ENCODE measurements around the gene OXA1L. TPM values are rescaled to one million over a fixed set of nuclear protein-coding genes. Genes with fewer than 3 reads are reported as not detected.
A peak's percentile ranks its signal among the peaks of the same experiment; 100 is the strongest.

Gene OXA1L
- polyA plus RNA-seq, 1 donor (not counting 4 experiments of a cell fraction or from before 2014, with no cell fraction given), result 130 TPM

DNA sequence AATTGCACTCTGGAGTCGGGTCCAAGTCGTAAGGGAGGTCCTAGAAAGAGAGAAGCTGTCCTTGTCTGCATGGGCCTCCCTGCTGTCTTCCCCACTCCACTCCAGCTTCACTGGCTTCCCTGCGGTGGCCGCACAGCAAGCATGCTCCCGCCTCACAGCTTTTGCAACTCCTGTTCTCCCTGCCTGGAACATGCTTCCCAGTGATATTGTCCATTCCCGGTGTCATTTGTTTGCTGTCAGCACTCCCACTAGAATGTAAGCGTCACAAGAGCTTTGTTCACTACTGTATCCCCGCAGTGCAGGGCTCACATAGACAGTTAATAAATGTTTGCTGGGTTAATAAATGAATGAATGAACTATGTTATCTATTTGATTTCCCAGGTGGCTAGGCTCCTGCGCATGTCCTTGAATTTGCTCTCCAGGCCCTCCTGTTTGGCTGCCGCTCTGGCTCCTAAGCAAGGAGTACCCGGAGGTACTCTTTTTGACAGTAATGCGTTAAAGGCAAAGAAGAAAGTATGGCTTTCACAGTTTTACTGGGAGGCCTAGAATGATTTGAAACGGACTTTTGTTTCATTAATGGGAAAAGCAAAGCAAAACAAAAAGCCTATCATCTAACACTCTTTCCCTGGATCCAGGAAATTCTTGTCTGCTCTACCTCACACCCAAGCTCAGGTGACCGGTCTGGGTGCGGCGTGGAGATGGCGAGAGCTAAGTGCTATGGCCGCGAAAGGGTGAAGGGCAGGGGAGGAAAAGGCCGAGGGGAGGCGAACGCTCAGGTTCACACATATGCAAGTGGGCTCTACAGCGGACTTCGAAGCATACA is 54.9 kb downstream of the OXA1L start:
- H3K4me1 ChIP-seq (ENCODE audit: control insufficient read depth, extremely low read depth, insufficient read depth, low read length), result peaks cover 25% of the 10 kb centered on the region
- no peaks in the 10 kb centered on the region for H3K9me1 ChIP-seq (ENCODE audit: control insufficient read depth, extremely low read depth, insufficient read depth, low read length)
- H3K27me3 ChIP-seq (ENCODE audit: control insufficient read depth, extremely low read depth, insufficient read depth, low read length), result no peaks in the 10 kb centered on the region
- H3K9ac ChIP-seq (ENCODE audit: control insufficient read depth, extremely low read depth, insufficient read depth, low read length), result no peak overlapping the region
- no peaks in the 10 kb centered on the region for H3K36me3 ChIP-seq (ENCODE audit: control insufficient read depth in 2 of 2, extremely low read depth in 1 of 2, insufficient read depth in 2 of 2, low read length in 2 of 2)
- dilution Hi-C loops (cut with MboI; ENCODE audit: extremely low pct_ligation_motif_present, low sequenced_read_pairs), result no loop called here
- no peak overlapping the region for H3K4me3 ChIP-seq (ENCODE audit: control insufficient read depth in 2 of 3, extremely low read depth in 1 of 3, insufficient read depth in 2 of 3, low read depth in 1 of 3, low read length in 3 of 3)
- TF ChIP-seq, protein P1, sequence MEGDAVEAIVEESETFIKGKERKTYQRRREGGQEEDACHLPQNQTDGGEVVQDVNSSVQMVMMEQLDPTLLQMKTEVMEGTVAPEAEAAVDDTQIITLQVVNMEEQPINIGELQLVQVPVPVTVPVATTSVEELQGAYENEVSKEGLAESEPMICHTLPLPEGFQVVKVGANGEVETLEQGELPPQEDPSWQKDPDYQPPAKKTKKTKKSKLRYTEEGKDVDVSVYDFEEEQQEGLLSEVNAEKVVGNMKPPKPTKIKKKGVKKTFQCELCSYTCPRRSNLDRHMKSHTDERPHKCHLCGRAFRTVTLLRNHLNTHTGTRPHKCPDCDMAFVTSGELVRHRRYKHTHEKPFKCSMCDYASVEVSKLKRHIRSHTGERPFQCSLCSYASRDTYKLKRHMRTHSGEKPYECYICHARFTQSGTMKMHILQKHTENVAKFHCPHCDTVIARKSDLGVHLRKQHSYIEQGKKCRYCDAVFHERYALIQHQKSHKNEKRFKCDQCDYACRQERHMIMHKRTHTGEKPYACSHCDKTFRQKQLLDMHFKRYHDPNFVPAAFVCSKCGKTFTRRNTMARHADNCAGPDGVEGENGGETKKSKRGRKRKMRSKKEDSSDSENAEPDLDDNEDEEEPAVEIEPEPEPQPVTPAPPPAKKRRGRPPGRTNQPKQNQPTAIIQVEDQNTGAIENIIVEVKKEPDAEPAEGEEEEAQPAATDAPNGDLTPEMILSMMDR (optimal IDR thresholded peaks at IDR 0.05 in 1 of 3, IDR thresholded peaks at IDR 0.05 in 1 of 3, conservative IDR thresholded peaks at IDR 0.05 in 1 of 3; ENCODE audit: extremely low read depth in 1 of 3, insufficient read depth in 2 of 3, low read length in 3 of 3), result no peak
- no peak for TF ChIP-seq EZH2 (IDR thresholded peaks at IDR 0.05; ENCODE audit: low read length)
- H3K27ac ChIP-seq (ENCODE audit: control insufficient read depth, insufficient read depth, low read length), result no peak overlapping the region
- H3K79me2 ChIP-seq (ENCODE audit: control insufficient read depth, insufficient read depth, low read length), result no peaks in the 10 kb centered on the region
- no peaks in the 10 kb centered on the region for H4K20me1 ChIP-seq (ENCODE audit: control insufficient read depth, extremely low read depth, insufficient read depth, low read length)
- no peak overlapping the region for H2AFZ ChIP-seq (ENCODE audit: control insufficient read depth, low read length)
- no peaks in the 10 kb centered on the region for H3K9me3 ChIP-seq (ENCODE audit: control insufficient read depth, low read depth, low read length)
- FAIRE-seq (no peak), DNase-seq (ENCODE audit: low read depth, low spot score) (no peak)
- H3K4me2 ChIP-seq (ENCODE audit: control insufficient read depth, extremely low read depth, insufficient read depth, low read depth, low read length), result peak overlapping the region; percentile 35

DNA sequence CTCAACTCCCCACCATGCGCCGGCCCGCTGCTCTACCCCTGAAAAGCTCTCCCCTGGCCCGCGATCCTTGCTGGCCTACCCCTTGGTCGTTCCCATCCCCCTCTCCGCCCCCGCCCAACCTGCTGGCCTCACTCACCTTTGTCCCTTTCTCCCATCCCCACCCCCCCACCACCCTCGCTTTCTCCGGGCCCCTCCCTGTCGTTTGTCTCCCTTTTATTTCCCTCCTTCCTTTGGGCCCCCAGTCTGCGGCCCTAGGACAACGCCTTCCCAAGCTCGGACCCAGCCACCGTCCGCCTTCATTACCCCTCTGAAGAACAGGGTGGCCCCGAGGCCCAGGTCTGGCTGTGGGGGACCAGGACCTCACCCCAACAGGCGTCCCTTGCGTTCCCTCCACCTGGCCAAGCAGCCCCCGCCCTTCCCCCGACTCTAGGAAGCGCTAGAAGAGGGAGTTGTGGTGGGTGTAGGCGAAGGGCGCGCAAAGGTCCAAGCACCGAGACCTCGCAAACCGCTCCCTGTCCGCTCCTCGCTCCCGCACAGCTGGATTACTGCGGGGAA is 55.6 kb downstream of the OXA1L start:
- dilution Hi-C loops (cut with MboI; ENCODE audit: extremely low pct_ligation_motif_present, low sequenced_read_pairs), result no loop called here
- H3K27ac ChIP-seq (ENCODE audit: control insufficient read depth, insufficient read depth, low read length), result no peak overlapping the region
- TF ChIP-seq, protein P1 (optimal IDR thresholded peaks at IDR 0.05 in 1 of 3, IDR thresholded peaks at IDR 0.05 in 1 of 3, conservative IDR thresholded peaks at IDR 0.05 in 1 of 3; ENCODE audit: extremely low read depth in 1 of 3, insufficient read depth in 2 of 3, low read length in 3 of 3), result no peak
- TF ChIP-seq EZH2 (IDR thresholded peaks at IDR 0.05; ENCODE audit: low read length), result no peak
- H3K36me3 ChIP-seq (ENCODE audit: control insufficient read depth in 2 of 2, extremely low read depth in 1 of 2, insufficient read depth in 2 of 2, low read length in 2 of 2), result no peaks in the 10 kb centered on the region
- H3K9ac ChIP-seq (ENCODE audit: control insufficient read depth, extremely low read depth, insufficient read depth, low read length), result no peak overlapping the region
- H3K79me2 ChIP-seq (ENCODE audit: control insufficient read depth, insufficient read depth, low read length), result no peaks in the 10 kb centered on the region
- peaks cover 25% of the 10 kb centered on the region for H3K4me1 ChIP-seq (ENCODE audit: control insufficient read depth, extremely low read depth, insufficient read depth, low read length)
- H3K4me2 ChIP-seq (ENCODE audit: control insufficient read depth, extremely low read depth, insufficient read depth, low read depth, low read length), result peak overlapping the region; percentile 48
- no peaks in the 10 kb centered on the region for H3K9me3 ChIP-seq (ENCODE audit: control insufficient read depth, low read depth, low read length)
- no peak overlapping the region for H2AFZ ChIP-seq (ENCODE audit: control insufficient read depth, low read length)
- no peak overlapping the region for H3K4me3 ChIP-seq (ENCODE audit: control insufficient read depth in 2 of 3, extremely low read depth in 1 of 3, insufficient read depth in 2 of 3, low read depth in 1 of 3, low read length in 3 of 3)
- H3K27me3 ChIP-seq (ENCODE audit: control insufficient read depth, extremely low read depth, insufficient read depth, low read length), result no peaks in the 10 kb centered on the region
- DNase-seq (ENCODE audit: low read depth, low spot score) (no peak), FAIRE-seq (no peak)
- H3K9me1 ChIP-seq (ENCODE audit: control insufficient read depth, extremely low read depth, insufficient read depth, low read length), result no peaks in the 10 kb centered on the region
- H4K20me1 ChIP-seq (ENCODE audit: control insufficient read depth, extremely low read depth, insufficient read depth, low read length), result no peaks in the 10 kb centered on the region

Small RNA genes lying within 50 kb of the gene (small RNA-seq; reads per million reads assigned to genes)
- 0 reads per million in 3 experiments for gene RF00588 (ENCODE audit: insufficient read length in 3 of 3, low read depth in 3 of 3, low replicate concordance in 1 of 3)

Other genes with a start within 250 kb of the OXA1L start
- 351 to 437 TPM (median 369 TPM) in 3 replicates for gene DAD1, start 177.5 kb upstream of the OXA1L start, polyA plus RNA-seq
- gene ABHD4, start 168.4 kb upstream of the OXA1L start, polyA plus RNA-seq, result 13.9 to 28.3 TPM (median 17.7 TPM) in 3 replicates
- gene OR6J1, start 122.3 kb upstream of the OXA1L start, polyA plus RNA-seq, result not detected in 3 replicates
- gene SLC7A7, start 48.7 kb downstream of the OXA1L start, polyA plus RNA-seq, result 0.20 to 0.65 TPM (median 0.33 TPM) in 3 replicates
- gene MRPL52, start 63.2 kb downstream of the OXA1L start, polyA plus RNA-seq, result 56.0 to 104 TPM (median 82.0 TPM) in 3 replicates
- 185 to 355 TPM (median 246 TPM) in 3 replicates for gene MMP14, start 69.9 kb downstream of the OXA1L start, polyA plus RNA-seq
- gene LRP10, start 105.1 kb downstream of the OXA1L start, polyA plus RNA-seq, result 36.7 to 79.4 TPM (median 62.5 TPM) in 3 replicates
- 0.04 to 0.06 TPM (median 0.05 TPM) in 3 replicates for gene REM2, start 116.5 kb downstream of the OXA1L start, polyA plus RNA-seq
- 36.9 to 73.8 TPM (median 50.8 TPM) in 3 replicates for gene RBM23, start 152.5 kb downstream of the OXA1L start, polyA plus RNA-seq
- 241 to 271 TPM (median 266 TPM) in 3 replicates for gene PRMT5, start 162.7 kb downstream of the OXA1L start, polyA plus RNA-seq
- 16.6 to 25.5 TPM (median 23.6 TPM) in 3 replicates for gene HAUS4, start 190.4 kb downstream of the OXA1L start, polyA plus RNA-seq
- 128 to 206 TPM (median 157 TPM) in 3 replicates for gene AJUBA, start 215.9 kb downstream of the OXA1L start, polyA plus RNA-seq
- 6.4 to 8.5 TPM (median 7.7 TPM) in 3 replicates for gene C14orf93, start 243.5 kb downstream of the OXA1L start, polyA plus RNA-seq

Data from keratinocyte (primary cell).